GM21529 (cell line): ENCODE data around the gene ARHGAP45.
"Not testable (repeated sequence)": the region's sequence is repeated elsewhere in the genome, so short reads cannot be mapped to it uniquely, and the experiment has no call there.

Source experiments
- ATAC-seq: cut with Tn5 transposase; IDR thresholded peaks from one replicate; pipeline ENCODE4 v1.9.1; 2021; ENCODE audit not compliant: unreplicated experiment

ARHGAP45 gene

DNA sequence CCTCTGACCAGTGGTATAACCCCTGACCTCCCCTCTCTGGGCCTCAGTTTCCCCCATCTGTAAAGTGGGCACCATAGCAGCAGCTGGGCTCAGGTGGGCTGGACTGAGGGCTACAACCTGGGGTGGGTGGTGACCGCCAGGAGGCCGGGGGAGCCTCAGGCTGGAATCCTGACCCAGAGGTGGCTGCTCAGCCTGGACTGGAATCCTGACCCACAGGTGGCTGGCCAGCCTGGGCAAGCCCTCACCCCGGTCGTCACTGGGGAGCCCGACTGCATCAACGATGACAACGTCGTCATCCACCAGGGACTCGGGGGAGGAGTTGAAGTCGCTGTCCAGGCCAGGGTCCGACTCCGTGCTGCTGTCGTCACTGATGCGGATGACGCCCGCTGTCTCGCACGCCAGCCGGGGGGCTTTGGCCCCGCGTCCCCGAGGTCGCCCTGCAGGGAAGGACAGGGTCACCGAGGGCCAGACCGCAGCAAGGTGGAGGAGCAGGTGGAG lies 47.1 kb downstream of the ARHGAP45 start:
- no peak for ATAC-seq

DNA sequence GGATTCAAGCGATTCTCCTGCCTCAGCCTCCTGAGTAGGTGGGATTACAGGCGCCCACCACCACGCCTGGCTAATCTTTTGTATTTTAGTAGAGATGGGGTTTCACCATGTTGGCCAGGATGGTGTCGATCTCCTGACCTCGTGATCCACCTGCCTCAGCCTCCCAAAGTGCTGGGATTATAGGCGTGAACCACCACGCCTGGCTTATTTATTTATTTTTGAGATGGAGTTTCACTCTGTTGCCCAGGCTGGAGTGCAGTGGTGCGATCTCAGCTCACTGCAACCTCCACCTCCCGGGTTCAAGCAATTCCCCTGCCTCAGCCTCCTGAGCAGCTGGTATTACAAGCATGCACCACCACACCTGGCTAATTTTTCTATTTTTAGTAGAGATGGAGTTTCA lies 47.8 kb downstream of the ARHGAP45 start:
- ATAC-seq, result not testable (repeated sequence)

DNA sequence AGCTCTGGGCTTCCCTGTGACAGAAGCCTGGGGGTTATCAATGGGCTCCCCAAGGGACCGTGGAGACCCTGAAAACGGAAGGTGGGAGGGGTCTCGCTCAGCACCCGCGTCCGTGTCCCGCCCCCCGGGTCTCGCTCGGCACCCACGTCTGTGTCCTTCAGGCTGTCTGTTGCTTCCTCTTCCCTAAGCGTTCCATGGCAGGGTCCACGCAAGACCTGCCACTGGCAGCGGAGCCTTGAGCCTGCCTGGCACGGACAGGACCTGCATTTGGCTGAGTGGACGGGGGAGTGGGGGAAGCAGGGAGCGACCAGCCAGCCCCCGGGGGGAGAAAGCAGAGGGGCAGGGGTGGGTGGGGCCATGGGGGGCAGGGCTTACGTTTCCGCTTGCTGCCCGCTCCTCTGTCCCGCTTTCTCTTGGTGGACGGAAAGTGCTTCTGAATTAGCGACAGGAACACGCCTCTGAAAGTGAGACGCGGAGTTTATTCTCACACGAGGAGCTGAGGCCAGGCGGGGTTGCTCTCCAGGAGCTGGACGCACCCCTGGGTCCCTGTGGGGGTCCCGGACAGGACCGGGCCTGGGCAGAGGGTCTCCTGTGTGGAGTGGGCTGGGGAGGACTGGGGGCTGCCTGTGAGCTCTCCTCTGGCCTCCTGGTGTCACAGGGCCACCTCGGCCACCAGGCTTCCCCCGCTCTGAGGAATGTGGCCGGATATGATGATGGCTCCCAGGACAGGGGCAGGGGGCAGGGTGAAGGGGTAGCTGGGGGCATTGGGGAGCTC lies 48.9 kb downstream of the ARHGAP45 start:
- no peak for ATAC-seq

GRCh38 chr19:1116726-1117581 lies 50.0 kb downstream of the ARHGAP45 start:
- ATAC-seq, result no peak

GRCh38 chr19:1117654-1118053 lies 50.7 kb downstream of the ARHGAP45 start:
- no peak for ATAC-seq

GRCh38 chr19:1118999-1119398 lies 52.0 kb downstream of the ARHGAP45 start:
- no peak for ATAC-seq

GRCh38 chr19:1119475-1120217 lies 52.7 kb downstream of the ARHGAP45 start:
- ATAC-seq, result no peak

GRCh38 chr19:1121395-1121794 lies 54.4 kb downstream of the ARHGAP45 start:
- no peak for ATAC-seq

- ATAC-seq, result no peak
These were observed 55.3 kb downstream of the ARHGAP45 start for GRCh38 chr19:1122021-1122971.

GRCh38 chr19:1122972-1123363 lies 56.0 kb downstream of the ARHGAP45 start:
- ATAC-seq, result no peak

- no peak for ATAC-seq
These were observed 56.4 kb downstream of the ARHGAP45 start for GRCh38 chr19:1123381-1123780.

GRCh38 chr19:1123885-1124677 lies 57.1 kb downstream of the ARHGAP45 start:
- ATAC-seq, result no peak

DNA sequence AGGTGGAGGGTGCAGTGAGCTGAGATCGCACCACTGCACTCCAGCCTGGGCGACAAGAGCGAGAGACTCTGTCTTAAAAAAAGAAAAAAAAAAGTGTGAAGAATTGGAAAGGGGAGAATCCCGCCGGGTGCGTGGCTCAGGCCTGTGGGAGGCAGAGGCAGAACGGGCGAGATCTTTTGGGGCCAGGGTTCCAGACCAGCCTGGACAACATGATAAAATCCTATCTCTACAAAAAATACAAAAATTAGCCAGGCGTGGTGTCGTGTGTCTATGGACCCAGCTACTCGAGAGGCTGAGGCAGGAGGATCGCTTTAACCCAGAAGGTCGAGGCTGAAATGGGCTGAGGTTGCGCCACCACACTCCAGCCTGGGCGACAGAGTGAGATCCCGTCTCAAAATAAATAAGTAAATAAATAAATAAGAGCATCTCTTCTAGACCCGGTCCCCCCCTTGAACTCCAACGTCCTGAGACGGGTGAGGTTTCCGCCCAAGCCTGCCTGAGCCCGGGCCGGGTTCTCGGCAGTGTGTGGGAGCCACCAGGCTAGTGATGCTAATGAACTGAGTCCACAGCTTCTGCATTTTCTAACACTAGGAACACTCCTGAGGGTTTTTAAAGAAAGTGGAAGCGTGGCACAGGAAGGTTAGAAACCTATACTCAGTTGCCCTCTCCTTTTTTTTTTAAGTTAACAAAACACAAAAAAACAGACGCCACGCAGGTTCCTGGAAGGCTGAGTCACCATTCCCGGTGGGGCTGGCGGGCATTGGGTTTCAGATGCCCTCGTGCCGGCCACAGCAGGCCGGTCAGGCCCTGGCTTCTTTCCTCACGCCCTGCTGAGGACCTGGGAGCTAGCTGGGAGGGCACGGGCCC lies 58.9 kb downstream of the ARHGAP45 start:
- no peak for ATAC-seq

DNA sequence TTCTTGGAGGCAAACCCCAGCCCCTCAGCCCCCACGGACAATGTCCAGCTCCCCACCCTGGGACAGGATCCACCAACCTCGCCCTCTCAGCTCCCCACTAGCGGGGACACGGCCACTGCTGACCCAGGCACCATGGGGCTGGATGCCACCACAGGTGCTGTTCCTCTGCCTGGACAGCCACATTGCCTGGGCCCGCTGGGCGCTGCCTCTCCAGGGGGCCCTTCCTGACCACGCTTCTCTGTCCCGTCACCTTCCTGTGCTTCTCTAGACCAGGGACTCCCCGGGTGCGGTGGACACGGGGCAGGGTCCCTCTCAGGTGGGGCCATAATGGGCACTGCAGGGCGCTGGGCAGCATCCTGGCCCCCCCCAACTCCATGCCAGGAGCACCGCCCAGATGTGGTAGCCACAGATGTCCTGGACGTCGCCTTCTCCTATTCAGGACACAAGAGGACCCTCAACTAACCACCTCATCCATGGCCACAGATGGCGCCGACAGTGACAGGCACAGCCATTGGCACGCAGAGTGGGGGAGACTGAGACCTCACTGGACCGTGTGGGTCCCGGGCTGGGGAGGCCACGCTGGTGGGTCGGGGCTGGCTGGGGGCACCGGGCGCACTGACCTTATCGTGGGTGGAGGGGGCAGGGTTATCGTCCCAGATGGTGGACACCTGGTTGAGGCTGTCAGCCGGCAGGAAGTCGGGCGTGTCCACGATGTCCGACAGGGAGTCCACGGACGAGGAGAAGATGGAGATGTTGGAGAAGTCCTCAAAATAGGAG lies 60.2 kb downstream of the ARHGAP45 start:
- no peak for ATAC-seq

DNA sequence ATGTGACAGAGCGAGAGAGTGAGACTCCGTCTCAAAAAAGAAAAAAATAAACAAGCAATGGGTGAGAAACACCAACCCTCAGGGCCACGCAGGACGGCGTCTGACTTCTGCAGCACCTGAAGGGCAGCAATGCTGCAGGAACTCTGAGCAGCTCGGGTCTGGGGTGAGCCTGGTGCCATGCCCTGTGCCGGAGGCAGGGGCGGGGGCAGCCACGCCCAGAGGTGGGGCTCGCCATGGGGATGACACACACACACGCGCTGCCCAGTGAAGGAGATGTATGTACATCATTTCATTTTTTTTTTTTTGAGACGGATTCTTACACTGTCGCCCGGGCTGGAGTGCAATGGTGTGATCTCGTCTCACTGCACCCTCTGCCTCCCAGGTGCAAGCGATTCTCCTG lies 61.1 kb downstream of the ARHGAP45 start:
- ATAC-seq, result no peak

- not testable (repeated sequence) for ATAC-seq
These were observed 62.1 kb downstream of the ARHGAP45 start for GRCh38 chr19:1129084-1129483.

GRCh38 chr19:1129535-1129934 lies 62.6 kb downstream of the ARHGAP45 start:
- ATAC-seq, result no peak
